ENCODE measurements around the gene KRT15.
"Not testable (repeated sequence)": the region's sequence is repeated elsewhere in the genome, so short reads cannot be mapped to it uniquely, and the experiment has no call there.

KRT15 gene

GRCh38 chr17:41544935-41545334, 26.2 kb upstream of the KRT15 start:
- POLR2A ChIA-PET = no interaction called here
- CTCF ChIA-PET = interaction anchor here (0.7 to 1.3 kb wide), 5 partner anchors 15 to 222 kb away, joined by 3 to 5 read pairs (median 3); no protein-coding TSS in a partner anchor
- 93% methylated on average over 3 of the region's 5 CpGs for WGBS (ENCODE audit: insufficient coverage)

GRCh38 chr17:41544491-41544892, 25.8 kb upstream of the KRT15 start:
- ChIA-PET CTCF (interaction anchor here (0.8 to 1.3 kb wide), 5 partner anchors 9 to 119 kb away, joined by 3 to 5 read pairs (median 3); no protein-coding TSS in a partner anchor), POLR2A (no interaction called here)
- H3K4me3 ChIP-seq (ENCODE audit: control insufficient read depth in 1 of 7, extremely low read depth in 1 of 7, insufficient read depth in 4 of 7, low read depth in 2 of 7, low read length in 6 of 7) = no peak overlapping the region
- no peak for DNase-seq
- 95% methylated on average over 4 of the region's 5 CpGs for WGBS (ENCODE audit: insufficient coverage)
- H3K27me3 ChIP-seq (replicated peaks in 2 of 5; ENCODE audit: control insufficient read depth in 4 of 5, insufficient read depth in 5 of 5, low read length in 4 of 5) = peaks cover 0 to 16% (median 3%) of the 10 kb centered on the region in 5 experiments
- peaks cover 0 to 20% (median 16%) of the 10 kb centered on the region in 4 experiments for H3K4me1 ChIP-seq (ENCODE audit: control extremely low read depth in 1 of 4, control insufficient read depth in 4 of 4, insufficient read depth in 4 of 4, low read length in 3 of 4)
- no peaks in the 10 kb centered on the region for H3K36me3 ChIP-seq (ENCODE audit: control insufficient read depth in 4 of 4, insufficient read depth in 4 of 4, low read length in 3 of 4)
- no peak overlapping the region for H3K27ac ChIP-seq (ENCODE audit: insufficient read depth in 1 of 2, low read depth in 1 of 2, low read length in 2 of 2, poor library complexity in 1 of 2, severe bottlenecking in 2 of 2)
- H3K9me3 ChIP-seq (ENCODE audit: control extremely low read depth in 1 of 5, control insufficient read depth in 4 of 5, insufficient read depth in 2 of 5, low read depth in 1 of 5, low read length in 4 of 5) = peaks cover 0 to 2% (median 0%) of the 10 kb centered on the region in 5 experiments

More at GRCh38 chr17:41544935-41545334, 26.2 kb upstream of the KRT15 start:
- peaks cover 0 to 2% (median 0%) of the 10 kb centered on the region in 5 experiments for H3K9me3 ChIP-seq (ENCODE audit: control extremely low read depth in 1 of 5, control insufficient read depth in 4 of 5, insufficient read depth in 2 of 5, low read depth in 1 of 5, low read length in 4 of 5)
- no peak overlapping the region for H3K27ac ChIP-seq (ENCODE audit: insufficient read depth in 1 of 2, low read depth in 1 of 2, low read length in 2 of 2, poor library complexity in 1 of 2, severe bottlenecking in 2 of 2)
- peaks cover 0 to 23% (median 16%) of the 10 kb centered on the region in 4 experiments for H3K4me1 ChIP-seq (ENCODE audit: control extremely low read depth in 1 of 4, control insufficient read depth in 4 of 4, insufficient read depth in 4 of 4, low read length in 3 of 4)
- H3K36me3 ChIP-seq (ENCODE audit: control insufficient read depth in 4 of 4, insufficient read depth in 4 of 4, low read length in 3 of 4) = no peaks in the 10 kb centered on the region
- peaks cover 0 to 16% (median 3%) of the 10 kb centered on the region in 5 experiments for H3K27me3 ChIP-seq (replicated peaks in 2 of 5; ENCODE audit: control insufficient read depth in 4 of 5, insufficient read depth in 5 of 5, low read length in 4 of 5)
- DNase-seq = no peak
- H3K4me3 ChIP-seq (ENCODE audit: control insufficient read depth in 1 of 7, extremely low read depth in 1 of 7, insufficient read depth in 4 of 7, low read depth in 2 of 7, low read length in 6 of 7) = no peak overlapping the region

GRCh38 chr17:41542786-41543185, 24.1 kb upstream of the KRT15 start:
- DNase-seq; H3K27ac ChIP-seq (ENCODE audit: insufficient read depth in 1 of 2, low read depth in 1 of 2, low read length in 2 of 2, poor library complexity in 1 of 2, severe bottlenecking in 2 of 2); H3K4me3 ChIP-seq (ENCODE audit: control insufficient read depth in 1 of 7, extremely low read depth in 1 of 7, insufficient read depth in 4 of 7, low read depth in 2 of 7, low read length in 6 of 7); POLR2A ChIA-PET; H3K9me3 ChIP-seq (ENCODE audit: control extremely low read depth in 1 of 5, control insufficient read depth in 4 of 5, insufficient read depth in 2 of 5, low read depth in 1 of 5, low read length in 4 of 5); H3K36me3 ChIP-seq (ENCODE audit: control insufficient read depth in 4 of 4, insufficient read depth in 4 of 4, low read length in 3 of 4); H3K4me1 ChIP-seq (ENCODE audit: control extremely low read depth in 1 of 4, control insufficient read depth in 4 of 4, insufficient read depth in 4 of 4, low read length in 3 of 4): not testable (repeated sequence)
- CTCF ChIA-PET = interaction anchor here (1.4 kb wide), 1 partner anchor 106 kb away, joined by 7 read pairs; no protein-coding TSS in a partner anchor
- WGBS (ENCODE audit: insufficient coverage) = 95% methylated on average over 7 of the region's 10 CpGs
- peaks cover 0 to 16% (median 0%) of the 10 kb centered on the region in 5 experiments for H3K27me3 ChIP-seq (replicated peaks in 2 of 5; ENCODE audit: control insufficient read depth in 4 of 5, insufficient read depth in 5 of 5, low read length in 4 of 5)

GRCh38 chr17:41542357-41542756, 23.7 kb upstream of the KRT15 start:
- H3K4me1 ChIP-seq (ENCODE audit: control extremely low read depth in 1 of 4, control insufficient read depth in 4 of 4, insufficient read depth in 4 of 4, low read length in 3 of 4) = peaks cover 0 to under 1% (median 0%) of the 10 kb centered on the region in 4 experiments
- no peak overlapping the region for H3K27ac ChIP-seq (ENCODE audit: insufficient read depth in 1 of 2, low read depth in 1 of 2, low read length in 2 of 2, poor library complexity in 1 of 2, severe bottlenecking in 2 of 2)
- H3K27me3 ChIP-seq (replicated peaks in 2 of 5; ENCODE audit: control insufficient read depth in 4 of 5, insufficient read depth in 5 of 5, low read length in 4 of 5) = peaks cover 0 to 14% (median 0%) of the 10 kb centered on the region in 5 experiments
- DNase-seq = no peak
- POLR2A ChIA-PET = no interaction called here
- CTCF ChIA-PET = interaction anchor here (1.4 kb wide), 2 partner anchors 11 to 107 kb away, joined by 3 to 7 read pairs; no protein-coding TSS in a partner anchor
- no peaks in the 10 kb centered on the region for H3K36me3 ChIP-seq (ENCODE audit: control insufficient read depth in 4 of 4, insufficient read depth in 4 of 4, low read length in 3 of 4)
- H3K9me3 ChIP-seq (ENCODE audit: control extremely low read depth in 1 of 5, control insufficient read depth in 4 of 5, insufficient read depth in 2 of 5, low read depth in 1 of 5, low read length in 4 of 5) = peaks cover 0 to 2% (median 0%) of the 10 kb centered on the region in 5 experiments
- no CpG with 5 or more reads among the region's 2 CpGs for whole genome bisulfite sequencing (ENCODE audit: insufficient coverage)
- no peak overlapping the region for H3K4me3 ChIP-seq (ENCODE audit: control insufficient read depth in 1 of 7, extremely low read depth in 1 of 7, insufficient read depth in 4 of 7, low read depth in 2 of 7, low read length in 6 of 7)

- WGBS (ENCODE audit: insufficient coverage) = 98% methylated on average over 8 of the region's 10 CpGs
- H3K9me3 ChIP-seq (ENCODE audit: control extremely low read depth in 1 of 5, control insufficient read depth in 4 of 5, insufficient read depth in 2 of 5, low read depth in 1 of 5, low read length in 4 of 5) = no peaks in the 10 kb centered on the region
- no peak overlapping the region for H3K27ac ChIP-seq (ENCODE audit: insufficient read depth in 1 of 2, low read depth in 1 of 2, low read length in 2 of 2, poor library complexity in 1 of 2, severe bottlenecking in 2 of 2)
- no peaks in the 10 kb centered on the region for H3K4me1 ChIP-seq (ENCODE audit: control extremely low read depth in 1 of 4, control insufficient read depth in 4 of 4, insufficient read depth in 4 of 4, low read length in 3 of 4)
- POLR2A ChIA-PET = no interaction called here
- no peak for DNase-seq
- H3K4me3 ChIP-seq (ENCODE audit: control insufficient read depth in 1 of 7, extremely low read depth in 1 of 7, insufficient read depth in 4 of 7, low read depth in 2 of 7, low read length in 6 of 7) = no peak overlapping the region
- no peaks in the 10 kb centered on the region for H3K36me3 ChIP-seq (ENCODE audit: control insufficient read depth in 4 of 4, insufficient read depth in 4 of 4, low read length in 3 of 4)
- CTCF ChIA-PET = interaction anchor here (1.4 to 2.6 kb wide), 2 partner anchors 8 to 10 kb away, joined by 3 to 16 read pairs; no protein-coding TSS in a partner anchor
- peaks cover 0 to 20% (median 5%) of the 10 kb centered on the region in 5 experiments for H3K27me3 ChIP-seq (replicated peaks in 2 of 5; ENCODE audit: control insufficient read depth in 4 of 5, insufficient read depth in 5 of 5, low read length in 4 of 5)
Measured at GRCh38 chr17:41540921-41541625, 22.4 kb upstream of the KRT15 start.

GRCh38 chr17:41539979-41540701, 21.4 kb upstream of the KRT15 start:
- Histone ChIP-seq H3K9me3 (ENCODE audit: control extremely low read depth in 1 of 5, control insufficient read depth in 4 of 5, insufficient read depth in 2 of 5, low read depth in 1 of 5, low read length in 4 of 5) (no peaks in the 10 kb centered on the region), H3K36me3 (ENCODE audit: control insufficient read depth in 4 of 4, insufficient read depth in 4 of 4, low read length in 3 of 4) (no peaks in the 10 kb centered on the region), H3K27me3 (replicated peaks in 2 of 5; ENCODE audit: control insufficient read depth in 4 of 5, insufficient read depth in 5 of 5, low read length in 4 of 5) (peaks cover 0 to 23% (median 14%) of the 10 kb centered on the region in 5 experiments), H3K27ac (ENCODE audit: insufficient read depth in 1 of 2, low read depth in 1 of 2, low read length in 2 of 2, poor library complexity in 1 of 2, severe bottlenecking in 2 of 2) (no peak overlapping the region), H3K4me3 (ENCODE audit: control insufficient read depth in 1 of 7, extremely low read depth in 1 of 7, insufficient read depth in 4 of 7, low read depth in 2 of 7, low read length in 6 of 7) (no peak overlapping the region), H3K4me1 (ENCODE audit: control extremely low read depth in 1 of 4, control insufficient read depth in 4 of 4, insufficient read depth in 4 of 4, low read length in 3 of 4) (no peaks in the 10 kb centered on the region)
- WGBS (ENCODE audit: insufficient coverage) = 98% methylated on average over 6 of the region's 7 CpGs
- ChIA-PET CTCF (interaction anchor here (2.6 kb wide), 1 partner anchor 9 kb away, joined by 16 read pairs; no protein-coding TSS in a partner anchor), POLR2A (no interaction called here)
- DNase-seq = no peak

Data from common myeloid progenitor, CD34-positive (primary cell).